Stomach smooth muscle (tissue), 2 donors: ENCODE data around the gene GLI1.
A peak's percentile ranks its signal among the peaks of the same experiment; 100 is the strongest.

Experiments
- H3K27ac ChIP-seq: one replicate; pipeline ENCODE4 v1.7.0; 2013; ENCODE audit warnings: mild to moderate bottlenecking, low read length, inconsistent platforms
- H3K27me3 ChIP-seq, 2 donors: one replicate each; pipeline ENCODE4 v1.7.0; 2013; ENCODE audit warnings: low read length in 2 of 2; ENCODE audit not compliant: insufficient read depth in 2 of 2, control insufficient read depth in 1 of 2
- H3K36me3 ChIP-seq, 2 donors: one replicate each; pipeline ENCODE4 v1.7.0; 2013; ENCODE audit warnings: low read length in 2 of 2; ENCODE audit not compliant: control insufficient read depth in 2 of 2, insufficient read depth in 2 of 2
- H3K4me1 ChIP-seq: one replicate; pipeline ENCODE4 v1.7.0; 2013; ENCODE audit warnings: low read length; ENCODE audit not compliant: control insufficient read depth, insufficient read depth
- H3K4me3 ChIP-seq, 2 donors: one replicate each; pipeline ENCODE4 v1.7.0; 2013; ENCODE audit warnings: low read length in 2 of 2
- H3K9ac ChIP-seq, 2 donors: one replicate each; pipeline ENCODE4 v1.7.0; 2013; ENCODE audit warnings: low read length in 2 of 2, mild to moderate bottlenecking in 1 of 2
- H3K9me3 ChIP-seq, 2 donors: one replicate each; pipeline ENCODE4 v1.7.0; 2013; ENCODE audit warnings: low read length in 2 of 2; ENCODE audit not compliant: control insufficient read depth in 2 of 2
- donor health status: healthy.
- donor health status: Pancreatic carcinoma.

The GLI1 gene

DNA sequence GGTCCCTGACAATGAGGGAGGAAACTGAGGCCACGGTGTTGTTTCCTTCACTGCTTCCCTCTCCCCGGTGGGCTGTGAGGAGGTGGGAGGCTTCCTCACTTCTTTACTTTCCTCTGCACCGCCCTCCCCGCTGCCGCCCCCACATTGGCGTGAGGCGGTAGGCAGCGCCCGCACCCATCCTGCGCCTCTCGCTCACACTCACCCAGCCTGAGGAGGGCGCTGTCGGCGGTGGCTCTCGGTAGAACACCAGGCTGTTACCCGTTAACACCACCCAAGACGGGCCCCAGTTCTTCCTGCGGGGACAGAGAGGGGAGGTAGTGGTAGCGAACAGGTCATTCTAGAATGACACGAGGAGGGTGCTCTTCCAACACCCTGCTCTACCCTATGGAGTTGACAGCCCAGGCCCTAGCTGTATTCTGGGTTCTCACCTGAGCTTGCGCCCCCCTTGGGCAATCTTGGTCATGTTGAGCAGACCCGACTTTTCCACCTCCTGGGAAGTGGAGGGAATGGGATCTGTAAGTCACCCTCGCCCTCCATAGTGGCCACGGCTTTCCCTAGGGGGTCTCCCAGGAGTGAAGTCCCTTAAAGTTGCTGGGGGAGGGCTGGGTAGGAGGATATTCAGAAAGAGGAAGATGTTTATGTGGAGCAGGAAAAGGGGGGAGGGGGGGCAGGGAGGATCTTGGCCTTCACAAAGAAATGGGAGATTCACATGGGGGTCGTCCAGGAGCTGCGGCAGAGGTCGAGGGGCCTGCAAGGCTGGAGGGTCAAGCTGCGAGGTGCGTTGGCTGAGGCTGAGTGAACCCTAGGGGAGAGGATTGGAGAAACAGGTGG is 16.8 kb downstream of the GLI1 start:
- Histone ChIP-seq H3K4me3 (peak overlapping the region; percentile 51 to 68), H3K4me1 (peaks cover 17% of the 10 kb centered on the region), H3K9me3 (no peaks in the 10 kb centered on the region), H3K27ac (no peak overlapping the region), H3K27me3 (peaks cover 37 to 50% of the 10 kb centered on the region in 2 donors), H3K36me3 (no peaks in the 10 kb centered on the region), H3K9ac (peak overlapping the region in 1 of 2 donors; percentile 16)

DNA sequence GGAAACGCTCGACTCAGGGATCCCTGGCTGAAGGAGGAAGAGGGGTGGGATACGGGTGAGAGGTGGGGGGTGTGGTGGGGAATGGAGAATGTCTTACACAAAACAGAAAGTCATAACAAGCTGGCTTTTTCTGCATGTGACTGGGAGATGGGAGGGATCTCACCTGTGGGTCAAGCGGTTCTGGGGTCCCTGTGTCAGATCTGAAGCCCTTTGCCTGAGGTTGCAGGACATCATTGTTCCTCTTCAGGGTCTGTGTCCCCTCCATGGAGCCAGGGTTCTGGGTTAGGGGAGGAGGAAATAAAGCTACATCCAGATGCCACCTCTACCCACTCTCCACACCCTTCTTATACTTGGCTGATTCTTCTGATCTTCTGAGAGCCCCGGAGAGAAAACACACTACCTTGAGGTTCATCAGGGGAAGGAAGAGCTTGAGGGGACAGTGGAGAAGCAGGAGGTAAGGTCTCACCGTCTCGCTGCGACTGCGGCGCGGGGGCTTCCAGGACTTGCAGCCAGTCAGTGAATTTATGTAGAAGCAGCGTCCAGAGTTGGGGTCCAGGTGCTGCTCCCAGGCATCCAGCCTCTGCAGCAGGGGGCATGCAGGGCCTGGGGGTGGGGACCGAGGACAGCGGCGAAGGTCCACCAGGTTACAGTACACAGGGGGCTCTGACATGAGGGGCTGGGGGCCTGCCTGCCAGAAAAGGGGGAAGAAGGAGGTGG is 17.6 kb downstream of the GLI1 start:
- no peaks in the 10 kb centered on the region for H3K36me3 ChIP-seq
- H3K9me3 ChIP-seq: no peaks in the 10 kb centered on the region
- H3K27me3 ChIP-seq: peaks cover 37 to 47% of the 10 kb centered on the region in 2 donors
- H3K9ac ChIP-seq: no peak overlapping the region
- H3K27ac ChIP-seq: no peak overlapping the region
- H3K4me3 ChIP-seq: peak overlapping the region in 1 of 2 donors; percentile 44
- H3K4me1 ChIP-seq: peaks cover 17% of the 10 kb centered on the region

- no peaks in the 10 kb centered on the region for H3K9me3 ChIP-seq
- H3K27me3 ChIP-seq: peaks cover 37 to 41% of the 10 kb centered on the region in 2 donors
- H3K4me3 ChIP-seq: no peak overlapping the region
- peak overlapping the region; percentile 24 for H3K27ac ChIP-seq
- H3K9ac ChIP-seq: no peak overlapping the region
- H3K36me3 ChIP-seq: no peaks in the 10 kb centered on the region
- H3K4me1 ChIP-seq: peaks cover 17% of the 10 kb centered on the region
Observed at GRCh38 chr12:57477710-57478681, 18.4 kb downstream of the GLI1 start.

DNA sequence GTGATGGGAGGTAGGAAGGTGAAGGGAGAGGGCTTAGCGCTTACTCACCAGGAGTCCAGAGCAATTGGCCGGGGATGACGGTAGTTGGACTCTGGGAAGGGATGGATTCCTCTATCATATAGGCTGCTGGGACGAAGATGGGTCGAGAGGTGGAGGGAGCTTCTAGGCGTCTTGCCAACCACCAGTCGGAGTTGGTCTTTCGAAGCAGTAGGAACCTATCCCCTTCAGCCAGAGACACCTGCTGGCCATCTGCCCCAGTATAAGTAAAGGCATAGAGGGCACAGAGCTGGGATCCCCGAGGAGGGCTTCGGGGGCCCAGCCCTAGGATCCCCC is 19.4 kb downstream of the GLI1 start:
- peaks cover 33 to 41% of the 10 kb centered on the region in 2 donors for H3K27me3 ChIP-seq
- H3K27ac ChIP-seq: peak overlapping the region; percentile 24
- H3K9ac ChIP-seq: no peak overlapping the region
- no peak overlapping the region for H3K4me3 ChIP-seq
- no peaks in the 10 kb centered on the region for H3K36me3 ChIP-seq
- peaks cover 17% of the 10 kb centered on the region for H3K4me1 ChIP-seq
- no peaks in the 10 kb centered on the region for H3K9me3 ChIP-seq

GRCh38 chr12:57479376-57480115 is 20.0 kb downstream of the GLI1 start, which contains the start of gene ARHGAP9:
Gene ARHGAP9 (minus strand): TSS chr12:57479866. CDS start chr12:57479406, 460 bp downstream.
- no peak within 1 kb of the TSS for H3K9ac ChIP-seq
- no peak within 1 kb of the TSS for H3K4me3 ChIP-seq
- no peaks in the 10 kb centered on the region for H3K36me3 ChIP-seq
- H3K4me1 ChIP-seq: peaks cover 17% of the 10 kb centered on the region
- no peaks in the 10 kb centered on the region for H3K9me3 ChIP-seq
- peak within 1 kb of the TSS; percentile 24 for H3K27ac ChIP-seq
- H3K27me3 ChIP-seq: peaks cover 27 to 36% of the 10 kb centered on the region in 2 donors

DNA sequence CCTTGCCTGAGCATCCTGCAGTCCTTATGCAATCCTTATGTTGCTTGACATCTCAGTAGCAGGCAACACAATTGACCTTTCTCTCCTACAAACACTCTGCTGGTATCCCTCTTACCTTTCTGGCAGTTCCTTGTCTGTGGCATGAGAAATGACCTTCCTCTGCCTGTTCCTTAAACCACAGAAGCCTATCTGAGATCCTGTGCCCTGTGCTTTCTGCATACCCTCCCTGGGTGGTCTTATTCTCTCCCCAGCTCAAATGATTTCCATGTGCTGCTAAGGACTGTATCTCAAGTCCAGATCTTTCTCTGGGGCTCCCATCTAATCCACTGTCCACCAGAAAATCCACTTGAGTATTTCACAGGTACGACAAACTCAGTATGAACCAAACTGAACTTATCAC is 22.1 kb downstream of the GLI1 start:
- H3K27ac ChIP-seq: no peak overlapping the region
- H3K4me3 ChIP-seq: no peak overlapping the region
- no peaks in the 10 kb centered on the region for H3K9me3 ChIP-seq
- H3K9ac ChIP-seq: no peak overlapping the region
- no peaks in the 10 kb centered on the region for H3K36me3 ChIP-seq
- H3K27me3 ChIP-seq: peaks cover 9 to 15% of the 10 kb centered on the region in 2 donors
- H3K4me1 ChIP-seq: no peaks in the 10 kb centered on the region

- Histone ChIP-seq H3K4me1 (peaks cover 7% of the 10 kb centered on the region), H3K27me3 (peaks cover 3 to 8% of the 10 kb centered on the region in 2 donors), H3K36me3 (no peaks in the 10 kb centered on the region), H3K9ac (no peak overlapping the region), H3K9me3 (no peaks in the 10 kb centered on the region), H3K27ac (no peak overlapping the region), H3K4me3 (no peak overlapping the region)
Observed at GRCh38 chr12:57483466-57483865, 23.9 kb downstream of the GLI1 start.

GRCh38 chr12:57485695-57486094 is 26.1 kb downstream of the GLI1 start:
- Histone ChIP-seq H3K36me3 (peaks cover 13 to 15% of the 10 kb centered on the region in 2 donors), H3K9ac (no peak overlapping the region), H3K9me3 (no peaks in the 10 kb centered on the region), H3K27ac (no peak overlapping the region), H3K27me3 (peaks cover 0 to 3% of the 10 kb centered on the region in 2 donors), H3K4me3 (no peak overlapping the region), H3K4me1 (peaks cover 16% of the 10 kb centered on the region)

- no peak overlapping the region for H3K9ac ChIP-seq
- peaks cover 16% of the 10 kb centered on the region for H3K4me1 ChIP-seq
- H3K9me3 ChIP-seq: no peaks in the 10 kb centered on the region
- no peak overlapping the region for H3K27ac ChIP-seq
- H3K36me3 ChIP-seq: peaks cover 23 to 25% of the 10 kb centered on the region in 2 donors
- H3K27me3 ChIP-seq: no peaks in the 10 kb centered on the region
- H3K4me3 ChIP-seq: peak overlapping the region; percentile 88 to 97
Observed at GRCh38 chr12:57487055-57487596, 27.5 kb downstream of the GLI1 start.
